OCI-LY1 (cell line): ENCODE results near the gene SLC22A1.

Source experiments
- H2AFZ ChIP-seq: fragments of 200-600 bp; sonication (generic), shearing (Covaris generic); 2 replicates; pipeline ENCODE4 v1.6.0; 2014; ENCODE audit warnings: antibody characterized with exemption, mild to moderate bottlenecking, low read length
- H3F3A ChIP-seq: fragments of 200-600 bp; sonication (generic), shearing (Covaris generic); 2 replicates; pipeline ENCODE4 v1.6.0; 2014; ENCODE audit warnings: mild to moderate bottlenecking, antibody characterized with exemption, low read length, moderate library complexity; ENCODE audit not compliant: insufficient read depth
- H3K27ac ChIP-seq: fragments of 200-600 bp; sonication (generic); 2 replicates; pipeline ENCODE4 v1.5.1; 2014; ENCODE audit warnings: low read length, mixed run types, mild to moderate bottlenecking, low read depth; ENCODE audit not compliant: poor library complexity, severe bottlenecking
- H3K27me3 ChIP-seq: fragments of 200-600 bp; sonication (generic); 2 replicates; pipeline ENCODE4 v1.6.0; 2014; ENCODE audit warnings: antibody characterized with exemption, mild to moderate bottlenecking, low read length, moderate library complexity; ENCODE audit not compliant: insufficient read depth
- H3K36me3 ChIP-seq: fragments of 200-600 bp; sonication (generic); 2 replicates; pipeline ENCODE4 v1.6.1; 2014; ENCODE audit warnings: mild to moderate bottlenecking, antibody characterized with exemption, low read length, moderate library complexity, mixed read lengths; ENCODE audit not compliant: insufficient read depth
- H3K4me1 ChIP-seq: fragments of 200-600 bp; sonication (generic); 2 replicates; pipeline ENCODE4 v1.5.1; 2014; ENCODE audit warnings: mild to moderate bottlenecking, low read length, moderate library complexity; ENCODE audit not compliant: insufficient read depth, severe bottlenecking
- H3K4me2 ChIP-seq: fragments of 200-600 bp; sonication (generic), shearing (Covaris generic); 2 replicates; pipeline ENCODE4 v1.6.1; 2014; ENCODE audit warnings: low read length
- H3K4me3 ChIP-seq: fragments of 200-600 bp; sonication (generic); 2 replicates; pipeline ENCODE4 v1.5.1; 2014; ENCODE audit warnings: low read length, low read depth, mild to moderate bottlenecking, mixed read lengths; ENCODE audit not compliant: poor library complexity, severe bottlenecking
- H3K79me2 ChIP-seq: fragments of 200-600 bp; shearing (Covaris generic); 2 replicates; pipeline ENCODE4 v1.6.1; 2016; ENCODE audit warnings: mixed run types, low read length, mixed read lengths; ENCODE audit not compliant: insufficient read depth
- H3K9ac ChIP-seq: fragments of 200-600 bp; sonication (generic), shearing (Covaris generic); 2 replicates; pipeline ENCODE4 v1.6.1; 2014; ENCODE audit warnings: mild to moderate bottlenecking, low read length, mixed read lengths
- H3K9me2 ChIP-seq: fragments of 200-600 bp; sonication (generic), shearing (Covaris generic); 2 replicates; pipeline ENCODE4 v1.6.1; 2014; ENCODE audit warnings: low read depth, mild to moderate bottlenecking, low read length, mixed read lengths
- H3K9me3 ChIP-seq: fragments of 200-600 bp; shearing (Covaris generic); 2 replicates; pipeline ENCODE4 v1.6.1; 2014; ENCODE audit warnings: low read length, mixed read lengths
- H4K20me1 ChIP-seq: fragments of 200-600 bp; sonication (generic), shearing (Covaris generic); 2 replicates; pipeline ENCODE4 v1.6.0; 2016; ENCODE audit warnings: mild to moderate bottlenecking, low read length; ENCODE audit not compliant: insufficient read depth
- CTCF ChIP-seq: fragments of 200-600 bp; sonication (generic), shearing (Covaris generic); IDR thresholded peaks from 2 replicates; pipeline ENCODE4 v1.5.1; 2017; ENCODE audit warnings: mild to moderate bottlenecking, antibody characterized with exemption, low read length, moderate library complexity, mixed read lengths
- EZH2 ChIP-seq: fragments of 200-600 bp; sonication (generic), shearing (Covaris generic); IDR thresholded peaks from 2 replicates; pipeline ENCODE4 v1.8.0; 2017; ENCODE audit warnings: borderline replicate concordance, mixed run types, mild to moderate bottlenecking, antibody characterized with exemption, low read length, moderate library complexity, mixed read lengths

The SLC22A1 gene

GRCh38 chr6:160203953-160204352 lies 82.3 kb downstream of the SLC22A1 start:
- Histone ChIP-seq H3K4me3 (no peak overlapping the region), H3K4me2 (no peak overlapping the region), H4K20me1 (no peaks in the 10 kb centered on the region), H3K36me3 (no peaks in the 10 kb centered on the region), H3K9ac (no peak overlapping the region), H3K27ac (no peak overlapping the region), H3F3A (no peaks in the 10 kb centered on the region), H3K27me3 (no peaks in the 10 kb centered on the region), H3K4me1 (no peaks in the 10 kb centered on the region), H3K9me3 (no peaks in the 10 kb centered on the region), H2AFZ (no peak overlapping the region), H3K79me2 (no peaks in the 10 kb centered on the region), H3K9me2 (no peaks in the 10 kb centered on the region)
- TF ChIP-seq EZH2 (no peak), CTCF (no peak)

- Histone ChIP-seq H3K9me3 (no peaks in the 10 kb centered on the region), H3K4me3 (no peak overlapping the region)
Measured at GRCh38 chr6:160204710-160205109, 83.1 kb downstream of the SLC22A1 start.

GRCh38 chr6:160207618-160208017 lies 86.0 kb downstream of the SLC22A1 start:
- Histone ChIP-seq H3K79me2 (no peaks in the 10 kb centered on the region), H3K9me3 (no peaks in the 10 kb centered on the region), H4K20me1 (no peaks in the 10 kb centered on the region), H2AFZ (no peak overlapping the region), H3F3A (no peaks in the 10 kb centered on the region), H3K4me1 (no peaks in the 10 kb centered on the region), H3K9ac (no peak overlapping the region), H3K27me3 (no peaks in the 10 kb centered on the region), H3K9me2 (no peaks in the 10 kb centered on the region), H3K4me3 (no peak overlapping the region), H3K36me3 (no peaks in the 10 kb centered on the region), H3K27ac (no peak overlapping the region), H3K4me2 (no peak overlapping the region)
- TF ChIP-seq CTCF (no peak), EZH2 (no peak)

More at GRCh38 chr6:160204710-160205109, 83.1 kb downstream of the SLC22A1 start:
- Histone ChIP-seq H3F3A (no peaks in the 10 kb centered on the region), H4K20me1 (no peaks in the 10 kb centered on the region), H3K4me1 (no peaks in the 10 kb centered on the region), H3K79me2 (no peaks in the 10 kb centered on the region), H3K4me2 (no peak overlapping the region), H3K36me3 (no peaks in the 10 kb centered on the region), H3K9ac (no peak overlapping the region), H3K27me3 (no peaks in the 10 kb centered on the region), H3K9me2 (no peaks in the 10 kb centered on the region), H3K27ac (no peak overlapping the region), H2AFZ (no peak overlapping the region)
- no peak for TF ChIP-seq CTCF
- TF ChIP-seq EZH2 = no peak
